Naive thymus-derived CD8-positive, alpha-beta T cell (primary cell): ENCODE results near the gene STRN3. TPM values are rescaled to one million over a fixed set of nuclear protein-coding genes. Genes with fewer than 3 reads are reported as not detected.
"Not testable (repeated sequence)": the region's sequence is repeated elsewhere in the genome, so short reads cannot be mapped to it uniquely, and the experiment has no call there.

ENCODE experiments used
- ATAC-seq, 2 donors: fragments of 150-1000 bp; cut with Tn5 transposase in 1 of 2; sonication (Bioruptor Pico), chemical (Tn5 transposase) in 1 of 2; 1 replicate in 1 of 2; 2 replicates in 1 of 2; pipeline ENCODE4 v1.10.0; 2021; ENCODE audit warnings: mild to moderate bottlenecking in 2 of 2, moderate library complexity in 2 of 2
- POLR2A ChIA-PET: fragments of 350-600 bp; sonication (Branson Sonifier 250); formaldehyde crosslinking; loops from one replicate; lab custom pipeline; 2021; ENCODE audit warnings: antibody characterized with exemption; lab: Charles Lee
- DNase-seq, 10 donors: peaks; one replicate each; pipeline versions ENCODE4 v3.0.0 to v3.0.0-alpha.2; 2020 to 2022
- H3K27ac Mint-ChIP-seq, 10 donors: one replicate each; pipeline ENCODE4 v1.8.0; 2020 to 2022; ENCODE audit warnings: mild to moderate bottlenecking in 10 of 10, mixed read lengths in 10 of 10, moderate library complexity in 4 of 10, inconsistent platforms in 1 of 10
- H3K27me3 Mint-ChIP-seq, 5 donors: one replicate each; pipeline ENCODE4 v1.8.0; 2021 to 2022; ENCODE audit warnings: mixed read lengths in 5 of 5
- H3K36me3 Mint-ChIP-seq, 3 donors: one replicate each; pipeline ENCODE4 v1.8.0; 2020 to 2022; ENCODE audit warnings: mixed read lengths in 3 of 3, mild to moderate bottlenecking in 2 of 3, inconsistent platforms in 1 of 3
- H3K4me1 Mint-ChIP-seq, 4 donors: one replicate each; pipeline ENCODE4 v1.8.0; 2021 to 2022; ENCODE audit warnings: mixed read lengths in 4 of 4
- H3K4me3 Mint-ChIP-seq, 10 donors: one replicate each; pipeline ENCODE4 v1.8.0; 2020 to 2022; ENCODE audit warnings: mild to moderate bottlenecking in 10 of 10, mixed read lengths in 10 of 10, moderate library complexity in 6 of 10, inconsistent platforms in 1 of 10
- H3K9me3 Mint-ChIP-seq, 9 donors: one replicate each; pipeline ENCODE4 v1.8.0; 2020 to 2022; ENCODE audit warnings: mixed read lengths in 9 of 9, mild to moderate bottlenecking in 3 of 9, inconsistent platforms in 1 of 9, moderate library complexity in 1 of 9
- polyA plus RNA-seq, 3 donors: library from polyadenylated mRNA; unstranded; fragments of 300-500 nt; fragmentation: Illumina TruSeq; gene quantifications; one replicate each; pipeline ENCODE4 v1.2.3, GENCODE V29; 2021
- total RNA-seq, 8 experiments: library from RNA in 2 of 8; stranded (reverse) in 2 of 8; gene quantifications; one replicate each; pipeline ENCODE4 v1.2.3 and lab custom pipeline; 2021 to 2026

The STRN3 gene
- total and polyA plus RNA-seq, 5 experiments from 2014 or later = 3.0 to 26.8 (median 4.8) TPM

- Mint-ChIP-seq H3K27me3 (no peaks in the 10 kb centered on the region), H3K4me3 (peak overlapping the region in 1 of 10 donors; percentile 34), H3K36me3 (peaks cover 10 to 56% (median 21%) of the 10 kb centered on the region in 3 donors), H3K4me1 (peaks cover 19 to 52% (median 37%) of the 10 kb centered on the region in 4 donors), H3K27ac (peak overlapping the region in 2 of 10 donors; percentile 4 to 7), H3K9me3 (peaks cover 0 to 7% (median 2%) of the 10 kb centered on the region in 9 donors)
- POLR2A ChIA-PET = no interaction called here
- ATAC-seq (no peak), DNase-seq (no peak)
Measured at GRCh38 chr14:30960216-30960615, 66.0 kb downstream of the STRN3 start.

GRCh38 chr14:30958555-30959407 lies 67.4 kb downstream of the STRN3 start:
- peaks cover 14 to 43% (median 34%) of the 10 kb centered on the region in 4 donors for H3K4me1 Mint-ChIP-seq
- DNase-seq = no peak
- no peaks in the 10 kb centered on the region for H3K9me3 Mint-ChIP-seq
- POLR2A ChIA-PET = no interaction called here
- no peak overlapping the region for H3K4me3 Mint-ChIP-seq
- no peak for ATAC-seq
- H3K36me3 Mint-ChIP-seq = peaks cover 5 to 52% (median 17%) of the 10 kb centered on the region in 3 donors
- no peaks in the 10 kb centered on the region for H3K27me3 Mint-ChIP-seq
- H3K27ac Mint-ChIP-seq = peak overlapping the region in 2 of 10 donors; percentile 24 to 89

GRCh38 chr14:30957813-30958370 lies 68.3 kb downstream of the STRN3 start:
- peaks cover 9 to 37% (median 29%) of the 10 kb centered on the region in 4 donors for H3K4me1 Mint-ChIP-seq
- H3K4me3 Mint-ChIP-seq = no peak overlapping the region
- ATAC-seq (no peak), DNase-seq (no peak)
- POLR2A ChIA-PET = no interaction called here
- peaks cover 2 to 52% (median 12%) of the 10 kb centered on the region in 3 donors for H3K36me3 Mint-ChIP-seq
- H3K27ac Mint-ChIP-seq = peak overlapping the region in 1 of 10 donors; percentile 22
- no peaks in the 10 kb centered on the region for H3K9me3 Mint-ChIP-seq
- no peaks in the 10 kb centered on the region for H3K27me3 Mint-ChIP-seq

GRCh38 chr14:30949651-30950050 lies 76.5 kb downstream of the STRN3 start:
- DNase-seq (no peak), ATAC-seq (no peak)
- Mint-ChIP-seq H3K27me3 (no peaks in the 10 kb centered on the region), H3K27ac (peak overlapping the region in 1 of 10 donors; percentile 17), H3K4me3 (no peak overlapping the region), H3K36me3 (peaks cover 15 to 84% (median 41%) of the 10 kb centered on the region in 3 donors), H3K9me3 (no peaks in the 10 kb centered on the region), H3K4me1 (peaks cover 0 to 2% (median under 1%) of the 10 kb centered on the region in 4 donors)
- POLR2A ChIA-PET = no interaction called here

- no peaks in the 10 kb centered on the region for H3K9me3 Mint-ChIP-seq
- H3K36me3 Mint-ChIP-seq = peaks cover 11 to 91% (median 28%) of the 10 kb centered on the region in 3 donors
Measured at GRCh38 chr14:30943694-30944093, 82.5 kb downstream of the STRN3 start.

GRCh38 chr14:30940886-30941285 lies 85.3 kb downstream of the STRN3 start:
- Mint-ChIP-seq H3K9me3 (no peaks in the 10 kb centered on the region), H3K27me3 (no peaks in the 10 kb centered on the region), H3K4me3 (no peak overlapping the region), H3K4me1 (peaks cover 0 to 8% (median 4%) of the 10 kb centered on the region in 4 donors), H3K36me3 (peaks cover 0 to 83% (median 20%) of the 10 kb centered on the region in 3 donors), H3K27ac (peak overlapping the region in 1 of 10 donors; percentile 68)
- POLR2A ChIA-PET = no interaction called here
- no peak for DNase-seq
- ATAC-seq = no peak

More at GRCh38 chr14:30943694-30944093, 82.5 kb downstream of the STRN3 start:
- Mint-ChIP-seq H3K27me3 (no peaks in the 10 kb centered on the region), H3K27ac (no peak overlapping the region), H3K4me3 (no peak overlapping the region), H3K4me1 (peaks cover 0 to 9% (median 5%) of the 10 kb centered on the region in 4 donors)
- ATAC-seq = no peak
- POLR2A ChIA-PET = no interaction called here
- no peak for DNase-seq

- H3K36me3 Mint-ChIP-seq = peaks cover 4 to 88% (median 18%) of the 10 kb centered on the region in 3 donors
- H3K27ac Mint-ChIP-seq = peak overlapping the region in 1 of 10 donors; percentile 41
Measured at GRCh38 chr14:30938617-30939016, 87.6 kb downstream of the STRN3 start.

GRCh38 chr14:30935445-30935844 lies 90.7 kb downstream of the STRN3 start:
- no peak for DNase-seq
- peaks cover 4 to 85% (median 12%) of the 10 kb centered on the region in 3 donors for H3K36me3 Mint-ChIP-seq
- ATAC-seq = no peak
- H3K27me3 Mint-ChIP-seq = no peaks in the 10 kb centered on the region
- H3K4me1 Mint-ChIP-seq = peaks cover 0 to 5% (median 0%) of the 10 kb centered on the region in 4 donors
- no peaks in the 10 kb centered on the region for H3K9me3 Mint-ChIP-seq
- no peak overlapping the region for H3K27ac Mint-ChIP-seq
- POLR2A ChIA-PET = no interaction called here
- H3K4me3 Mint-ChIP-seq = no peak overlapping the region

More at GRCh38 chr14:30938617-30939016, 87.6 kb downstream of the STRN3 start:
- no peaks in the 10 kb centered on the region for H3K9me3 Mint-ChIP-seq
- DNase-seq (no peak), ATAC-seq (no peak)
- H3K4me1 Mint-ChIP-seq = peaks cover 0 to 8% (median 3%) of the 10 kb centered on the region in 4 donors
- no peak overlapping the region for H3K4me3 Mint-ChIP-seq
- H3K27me3 Mint-ChIP-seq = no peaks in the 10 kb centered on the region
- POLR2A ChIA-PET = no interaction called here

GRCh38 chr14:30933937-30934336 lies 92.2 kb downstream of the STRN3 start:
- ATAC-seq, H3K4me1 Mint-ChIP-seq, POLR2A ChIA-PET, H3K9me3 Mint-ChIP-seq, H3K4me3 Mint-ChIP-seq, H3K27ac Mint-ChIP-seq, DNase-seq, H3K27me3 Mint-ChIP-seq: not testable (repeated sequence)
- H3K36me3 Mint-ChIP-seq = peaks cover 4 to 70% (median 12%) of the 10 kb centered on the region in 3 donors

GRCh38 chr14:30928462-30928861 lies 97.7 kb downstream of the STRN3 start:
- POLR2A ChIA-PET = no interaction called here
- Mint-ChIP-seq H3K27ac (peak overlapping the region in 1 of 10 donors; percentile 43), H3K4me1 (no peaks in the 10 kb centered on the region), H3K4me3 (no peak overlapping the region), H3K36me3 (peaks cover 0 to 45% (median 5%) of the 10 kb centered on the region in 3 donors), H3K9me3 (no peaks in the 10 kb centered on the region), H3K27me3 (no peaks in the 10 kb centered on the region)
- DNase-seq (no peak), ATAC-seq (no peak)

- Mint-ChIP-seq H3K4me3 (no peak overlapping the region), H3K9me3 (no peaks in the 10 kb centered on the region), H3K4me1 (peaks cover 0 to 4% (median 0%) of the 10 kb centered on the region in 4 donors), H3K36me3 (peaks cover 0 to 40% (median 13%) of the 10 kb centered on the region in 3 donors), H3K27ac (no peak overlapping the region), H3K27me3 (no peaks in the 10 kb centered on the region)
- DNase-seq = no peak
- no peak for ATAC-seq
- POLR2A ChIA-PET = no interaction called here
Measured at GRCh38 chr14:30925254-30925653, 100.9 kb downstream of the STRN3 start.

GRCh38 chr14:30921788-30922187 lies 104.4 kb downstream of the STRN3 start:
- POLR2A ChIA-PET = no interaction called here
- no peaks in the 10 kb centered on the region for H3K27me3 Mint-ChIP-seq
- H3K9me3 Mint-ChIP-seq = no peaks in the 10 kb centered on the region
- no peak overlapping the region for H3K27ac Mint-ChIP-seq
- no peak for DNase-seq
- H3K36me3 Mint-ChIP-seq = peaks cover 0 to 50% (median 18%) of the 10 kb centered on the region in 3 donors
- no peak for ATAC-seq
- H3K4me1 Mint-ChIP-seq = peaks cover 0 to 8% (median 0%) of the 10 kb centered on the region in 4 donors
- no peak overlapping the region for H3K4me3 Mint-ChIP-seq

- POLR2A ChIA-PET = no interaction called here
- Mint-ChIP-seq H3K4me1 (peaks cover 0 to 8% (median 0%) of the 10 kb centered on the region in 4 donors), H3K27me3 (no peaks in the 10 kb centered on the region), H3K27ac (no peak overlapping the region), H3K9me3 (no peaks in the 10 kb centered on the region), H3K4me3 (no peak overlapping the region), H3K36me3 (peaks cover 0 to 50% (median 18%) of the 10 kb centered on the region in 3 donors)
- ATAC-seq (no peak), DNase-seq (no peak)
Measured at GRCh38 chr14:30921305-30921704, 104.9 kb downstream of the STRN3 start.
